SU-DHL-6 (cell line): ENCODE results near the gene KMT2B.

ENCODE experiments used
- H2AFZ ChIP-seq: fragments of 200-600 bp; sonication (generic); 2 replicates; pipeline ENCODE4 v1.6.1; 2014; ENCODE audit warnings: low read depth, mild to moderate bottlenecking, moderate library complexity, mixed read lengths, antibody characterized with exemption, low read length; ENCODE audit not compliant: severe bottlenecking
- H3F3A ChIP-seq: fragments of 200-600 bp; shearing (Covaris generic); 2 replicates; pipeline ENCODE4 v1.6.0; 2016; ENCODE audit warnings: antibody characterized with exemption, mild to moderate bottlenecking; ENCODE audit not compliant: insufficient read depth
- H3K27ac ChIP-seq: fragments of 200-600 bp; sonication (generic); 2 replicates; pipeline ENCODE4 v1.5.1; 2016; ENCODE audit warnings: low read depth, mild to moderate bottlenecking, low read length, moderate library complexity, mixed read lengths
- H3K27me3 ChIP-seq: fragments of 200-600 bp; sonication (generic), shearing (Covaris generic); 2 replicates; pipeline ENCODE4 v1.6.0; 2014; ENCODE audit warnings: mild to moderate bottlenecking, low read length
- H3K36me3 ChIP-seq: fragments of 200-600 bp; sonication (generic); 2 replicates; pipeline ENCODE4 v1.6.1; 2014; ENCODE audit warnings: mild to moderate bottlenecking, low read length, mixed read lengths
- H3K4me2 ChIP-seq: fragments of 300-600, 200-600 bp; shearing (Covaris generic), sonication (generic); 2 replicates; pipeline ENCODE4 v1.6.0; 2014; ENCODE audit warnings: low read length, low read depth, mild to moderate bottlenecking; ENCODE audit not compliant: poor library complexity, severe bottlenecking
- H3K4me3 ChIP-seq: fragments of 200-600 bp; sonication (generic); 2 replicates; pipeline ENCODE4 v1.5.1; 2014; ENCODE audit warnings: antibody characterized with exemption, low read length, mild to moderate bottlenecking, mixed read lengths; ENCODE audit not compliant: insufficient read depth, poor library complexity, severe bottlenecking
- H3K79me2 ChIP-seq: fragments of 200-600 bp; sonication (generic); 2 replicates; pipeline ENCODE4 v1.6.1; 2014; ENCODE audit warnings: mild to moderate bottlenecking, low read length, moderate library complexity; ENCODE audit not compliant: insufficient read depth
- H3K9ac ChIP-seq: fragments of 200-600 bp; sonication (generic); 2 replicates; pipeline ENCODE4 v1.7.0; 2014; ENCODE audit warnings: mild to moderate bottlenecking, low read length
- H3K9me2 ChIP-seq: fragments of 200-600 bp; sonication (generic); replicated peaks from 2 replicates; pipeline ENCODE4 v1.6.1; 2014; ENCODE audit warnings: low read length; ENCODE audit not compliant: insufficient read depth
- H3K9me3 ChIP-seq: fragments of 200-600 bp; sonication (generic); 2 replicates; pipeline ENCODE4 v1.6.1; 2014; ENCODE audit warnings: low read length, mixed read lengths; ENCODE audit not compliant: insufficient read depth
- H4K20me1 ChIP-seq: fragments of 200-600 bp; sonication (generic); 2 replicates; pipeline ENCODE4 v1.6.1; 2014; ENCODE audit warnings: low read depth, mild to moderate bottlenecking, antibody characterized with exemption, low read length, moderate library complexity, mixed read lengths
- CTCF ChIP-seq: fragments of 200-600 bp; sonication (generic); IDR thresholded peaks from one replicate; pipeline ENCODE4 v1.5.1; 2017; ENCODE audit warnings: antibody characterized with exemption, mild to moderate bottlenecking, low read length, moderate library complexity; ENCODE audit not compliant: insufficient read depth, poor library complexity, severe bottlenecking
- EZH2phosphoT487 ChIP-seq: fragments of 200-600 bp; sonication (generic), shearing (Covaris generic); conservative IDR thresholded peaks from 2 replicates; pipeline ENCODE4 v1.6.1; 2018; ENCODE audit warnings: mild to moderate bottlenecking, antibody characterized with exemption, low read length, moderate library complexity, mixed read lengths

The KMT2B gene

GRCh38 chr19:35717665-35718344, at the start of gene KMT2B:
KMT2B (plus strand) TSS chr19:35718003; CDS start chr19:35718019, 16 bp downstream.
- Histone ChIP-seq H3K79me2 (peaks cover 22% of the 10 kb centered on the region), H3K27ac (peak within 1 kb of the TSS; percentile 59), H3K9me2 (no peaks in the 10 kb centered on the region), H3K27me3 (no peaks in the 10 kb centered on the region), H3K9me3 (no peaks in the 10 kb centered on the region), H3K36me3 (no peaks in the 10 kb centered on the region), H3K4me3 (peak within 1 kb of the TSS; percentile 65), H2AFZ (peak within 1 kb of the TSS; percentile 66), H4K20me1 (no peaks in the 10 kb centered on the region), H3K4me2 (peak within 1 kb of the TSS; percentile 74), H3F3A (no peaks in the 10 kb centered on the region), H3K9ac (peak within 1 kb of the TSS; percentile 72)
- TF ChIP-seq EZH2phosphoT487: no peak
- no peak for TF ChIP-seq CTCF

- Histone ChIP-seq H3K36me3 (no peaks in the 10 kb centered on the region), H3K9ac (no peak overlapping the region), H3K79me2 (no peaks in the 10 kb centered on the region), H3K27ac (no peak overlapping the region), H2AFZ (no peak overlapping the region), H3K9me3 (no peaks in the 10 kb centered on the region), H3K9me2 (no peaks in the 10 kb centered on the region), H3K4me2 (no peak overlapping the region), H3F3A (no peaks in the 10 kb centered on the region), H3K4me3 (no peak overlapping the region), H4K20me1 (no peaks in the 10 kb centered on the region), H3K27me3 (no peaks in the 10 kb centered on the region)
- TF ChIP-seq EZH2phosphoT487 (no peak), CTCF (no peak)
Observed at GRCh38 chr19:35669566-35669965, 48.2 kb upstream of the KMT2B start.

- Histone ChIP-seq H3K9ac (no peak overlapping the region), H3K9me3 (no peaks in the 10 kb centered on the region), H4K20me1 (no peaks in the 10 kb centered on the region), H3K27me3 (no peaks in the 10 kb centered on the region), H2AFZ (no peak overlapping the region), H3K4me2 (no peak overlapping the region), H3K79me2 (no peaks in the 10 kb centered on the region), H3K27ac (no peak overlapping the region), H3K36me3 (no peaks in the 10 kb centered on the region), H3F3A (no peaks in the 10 kb centered on the region), H3K9me2 (no peaks in the 10 kb centered on the region), H3K4me3 (no peak overlapping the region)
- TF ChIP-seq EZH2phosphoT487: no peak
- no peak for TF ChIP-seq CTCF
Observed at GRCh38 chr19:35669974-35670373, 47.8 kb upstream of the KMT2B start.
